Fibroblast of the aortic adventitia (primary cell): ENCODE data around the gene ATP8A2. TPM values are rescaled to one million over a fixed set of nuclear protein-coding genes. Genes with fewer than 3 reads are reported as not detected.

ENCODE experiments used
- DNase-seq: peaks from one replicate; pipeline ENCODE4 v3.0.0-alpha.2; 2010; ENCODE audit warnings: low read depth
- H3K4me3 ChIP-seq: 2 replicates; pipeline ENCODE4 v1.5.1; 2011; ENCODE audit warnings: low read depth, mild to moderate bottlenecking, control low read depth, low read length, moderate library complexity
- total RNA-seq: library from RNA; depleted of rRNA; stranded (reverse); fragments of >200 nt; gene quantifications from 2 replicates; pipeline ENCODE4 v1.2.3, GENCODE V29; 2012; ENCODE audit warnings: low replicate concordance
- TF ChIP-seq, protein P1 (sequence below): IDR thresholded peaks from 2 replicates; pipeline ENCODE4 v1.5.1; 2011; ENCODE audit warnings: mild to moderate bottlenecking, low read length, control low read depth, inconsistent platforms; ENCODE audit not compliant: insufficient read depth

Gene ATP8A2
- total RNA-seq, 1 donor, result under 0.01 TPM

DNA sequence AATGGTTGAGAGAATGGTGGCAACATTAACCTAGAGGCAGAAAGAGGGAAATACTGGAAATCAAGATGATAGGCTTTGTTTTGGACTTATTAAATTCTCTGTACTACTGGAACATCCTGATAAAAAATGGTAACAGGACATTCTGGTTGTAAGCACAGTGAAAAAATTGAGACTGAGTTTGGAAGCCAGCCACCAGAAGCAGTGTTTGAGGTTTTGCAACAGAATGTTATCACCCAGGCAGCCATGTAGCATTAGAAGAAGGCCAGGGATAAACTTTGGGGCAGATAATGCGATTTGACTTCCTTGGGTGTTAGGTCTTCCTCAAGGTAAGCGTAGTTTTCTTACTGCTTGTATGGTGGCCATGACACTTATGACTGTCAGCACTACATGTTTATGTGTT is 307.4 kb downstream of the ATP8A2 start:
- H3K4me3 ChIP-seq, result no peak overlapping the region
- DNase-seq, result no peak
- TF ChIP-seq, protein P1, sequence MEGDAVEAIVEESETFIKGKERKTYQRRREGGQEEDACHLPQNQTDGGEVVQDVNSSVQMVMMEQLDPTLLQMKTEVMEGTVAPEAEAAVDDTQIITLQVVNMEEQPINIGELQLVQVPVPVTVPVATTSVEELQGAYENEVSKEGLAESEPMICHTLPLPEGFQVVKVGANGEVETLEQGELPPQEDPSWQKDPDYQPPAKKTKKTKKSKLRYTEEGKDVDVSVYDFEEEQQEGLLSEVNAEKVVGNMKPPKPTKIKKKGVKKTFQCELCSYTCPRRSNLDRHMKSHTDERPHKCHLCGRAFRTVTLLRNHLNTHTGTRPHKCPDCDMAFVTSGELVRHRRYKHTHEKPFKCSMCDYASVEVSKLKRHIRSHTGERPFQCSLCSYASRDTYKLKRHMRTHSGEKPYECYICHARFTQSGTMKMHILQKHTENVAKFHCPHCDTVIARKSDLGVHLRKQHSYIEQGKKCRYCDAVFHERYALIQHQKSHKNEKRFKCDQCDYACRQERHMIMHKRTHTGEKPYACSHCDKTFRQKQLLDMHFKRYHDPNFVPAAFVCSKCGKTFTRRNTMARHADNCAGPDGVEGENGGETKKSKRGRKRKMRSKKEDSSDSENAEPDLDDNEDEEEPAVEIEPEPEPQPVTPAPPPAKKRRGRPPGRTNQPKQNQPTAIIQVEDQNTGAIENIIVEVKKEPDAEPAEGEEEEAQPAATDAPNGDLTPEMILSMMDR, result no peak

DNA sequence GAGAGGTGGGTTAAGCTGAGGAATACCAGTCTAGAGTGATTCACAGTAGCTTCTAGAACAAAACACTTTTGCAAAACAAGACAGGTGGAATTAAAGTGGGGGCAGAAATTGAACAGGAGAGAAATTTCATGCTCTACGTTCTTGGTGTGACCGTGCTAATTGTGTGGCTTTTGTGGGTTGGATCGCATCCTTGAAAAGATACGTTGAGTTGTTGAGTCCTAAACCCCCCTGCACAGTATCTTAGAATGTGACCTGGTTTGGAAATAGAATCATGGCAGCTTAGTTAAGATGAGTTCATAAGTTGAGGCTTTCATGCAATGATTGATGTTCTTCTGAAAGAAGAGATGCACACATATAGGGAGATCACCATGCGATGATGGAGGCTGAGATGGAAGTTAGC is 308.2 kb downstream of the ATP8A2 start:
- no peak overlapping the region for H3K4me3 ChIP-seq
- TF ChIP-seq, protein P1, result no peak
- no peak for DNase-seq

DNA sequence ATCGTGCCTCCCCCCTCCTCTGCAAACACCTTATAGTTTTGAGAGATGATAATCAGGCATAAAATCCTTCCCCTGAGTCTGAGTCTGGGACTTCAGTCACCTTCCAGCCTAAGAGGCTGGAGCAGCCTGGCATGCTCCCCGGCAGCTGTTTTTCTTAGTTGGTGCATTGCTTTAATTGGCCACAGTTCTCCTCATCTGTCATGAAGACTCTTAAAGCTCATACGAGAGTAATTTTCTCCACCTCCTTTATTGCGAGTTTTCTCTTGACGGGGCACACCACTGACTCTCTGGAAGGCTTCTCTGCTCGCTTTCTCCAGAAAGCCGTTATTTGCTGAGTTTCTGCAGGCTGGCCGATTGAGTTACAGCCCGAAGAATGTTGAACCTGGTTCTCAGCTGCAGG is 310.5 kb downstream of the ATP8A2 start:
- H3K4me3 ChIP-seq, result no peak overlapping the region
- TF ChIP-seq, protein P1, result no peak
- DNase-seq, result no peak

DNA sequence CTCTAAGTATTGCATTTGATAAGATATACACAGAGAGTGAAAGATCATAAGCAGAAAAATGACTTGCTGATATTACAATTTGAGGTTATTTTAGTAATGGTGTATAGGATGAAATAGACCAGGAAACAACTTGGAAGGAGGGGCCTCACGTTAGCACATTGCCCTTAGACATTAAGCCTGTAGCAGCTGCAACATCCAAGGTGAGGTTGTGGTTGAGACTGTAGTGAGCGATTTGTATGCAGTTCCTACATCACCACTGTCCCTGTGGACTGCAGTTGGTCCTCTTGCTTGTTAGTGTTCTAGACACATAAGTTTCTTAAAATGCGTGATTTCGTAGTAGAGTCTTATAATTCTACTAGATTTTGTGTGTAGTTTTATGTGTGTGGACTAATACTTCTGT is 311.3 kb downstream of the ATP8A2 start:
- no peak overlapping the region for H3K4me3 ChIP-seq
- no peak for DNase-seq
- TF ChIP-seq, protein P1, result no peak

DNA sequence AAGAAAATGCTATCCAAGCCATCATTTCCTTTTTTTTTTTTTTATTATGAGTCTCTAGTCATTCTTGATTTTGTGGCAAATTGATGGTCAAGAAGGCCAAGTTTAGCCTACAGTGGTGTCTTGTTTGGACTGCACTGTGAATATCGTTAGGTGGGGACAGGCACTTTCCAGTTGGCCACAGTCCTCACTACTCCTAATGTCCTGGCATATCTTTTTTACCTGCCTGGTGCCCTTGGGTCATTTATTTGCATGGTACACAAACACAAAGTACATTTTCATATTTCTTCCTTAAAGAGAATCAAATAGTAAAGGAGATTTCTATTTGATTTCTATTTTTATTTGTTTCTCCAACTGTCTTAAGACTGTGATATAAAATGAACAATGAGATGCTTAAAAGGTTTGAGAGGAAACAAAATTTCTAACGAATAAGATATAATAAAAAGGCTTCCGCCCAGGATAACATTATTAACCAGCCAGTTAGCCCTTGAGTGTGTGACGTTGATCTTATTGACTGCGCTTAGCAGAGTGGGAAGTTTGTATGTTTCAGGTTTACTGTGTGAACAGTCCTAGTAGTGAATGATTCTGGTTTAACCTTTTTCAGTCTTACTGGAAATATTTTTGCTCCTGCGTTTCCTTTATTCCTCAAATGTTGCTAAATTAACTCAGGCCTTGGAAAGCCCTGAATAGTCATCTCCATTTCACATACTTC is 312.0 kb downstream of the ATP8A2 start:
- H3K4me3 ChIP-seq, result no peak overlapping the region
- TF ChIP-seq, protein P1, result no peak
- no peak for DNase-seq

DNA sequence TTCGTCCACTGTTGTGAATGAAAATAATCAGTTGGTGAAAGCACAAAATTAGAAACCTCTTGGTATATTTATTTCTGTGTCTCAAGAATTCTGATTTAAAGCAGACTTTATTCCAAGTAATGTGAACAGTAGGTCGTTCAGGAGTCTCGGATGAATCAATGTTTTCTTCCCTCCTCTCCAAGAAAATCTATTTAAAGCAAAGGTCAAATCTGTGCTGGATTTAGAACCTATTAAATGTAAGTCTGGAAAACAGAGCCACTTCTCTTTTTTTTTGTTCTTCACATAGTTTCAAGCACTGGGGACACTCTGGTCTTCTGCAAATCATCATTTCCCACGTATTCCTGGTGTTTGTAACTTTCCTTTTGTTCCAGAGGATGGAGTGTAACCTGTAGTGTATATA is 312.7 kb downstream of the ATP8A2 start:
- TF ChIP-seq, protein P1, result no peak

More for the DNA sequence above, 312.7 kb downstream of the ATP8A2 start:
- no peak for DNase-seq
- H3K4me3 ChIP-seq, result no peak overlapping the region
